Left renal cortex interstitium (tissue), 4 donors: ENCODE data around the gene OGG1. TPM values are rescaled to one million over a fixed set of nuclear protein-coding genes. Genes with fewer than 3 reads are reported as not detected.
A peak's percentile ranks its signal among the peaks of the same experiment; 100 is the strongest.

ENCODE experiments used
- DNase-seq, 4 donors: peaks; one replicate each; pipeline ENCODE4 v3.0.0-alpha.2; 2013; ENCODE audit warnings: low read depth in 4 of 4, low spot score in 2 of 4, missing footprints in 1 of 4
- polyA plus RNA-seq, 4 donors: library from polyadenylated mRNA; unstranded; fragments of 120-200 nt; gene quantifications; one replicate each; pipeline ENCODE4 v1.2.1, GENCODE V29; 2013; ENCODE audit not compliant: insufficient read length in 4 of 4

The OGG1 gene
- polyA plus RNA-seq, 4 donors = 47.5 to 82.6 (median 57.0) TPM

- DNase-seq = no peak
Observed at GRCh38 chr3:9727041-9727595, 22.6 kb upstream of the OGG1 start.

GRCh38 chr3:9727743-9728142, 22.0 kb upstream of the OGG1 start:
- no peak for DNase-seq

GRCh38 chr3:9729419-9729818, 20.3 kb upstream of the OGG1 start:
- no peak for DNase-seq

GRCh38 chr3:9730657-9731205, 19.0 kb upstream of the OGG1 start:
- DNase-seq = no peak

DNA sequence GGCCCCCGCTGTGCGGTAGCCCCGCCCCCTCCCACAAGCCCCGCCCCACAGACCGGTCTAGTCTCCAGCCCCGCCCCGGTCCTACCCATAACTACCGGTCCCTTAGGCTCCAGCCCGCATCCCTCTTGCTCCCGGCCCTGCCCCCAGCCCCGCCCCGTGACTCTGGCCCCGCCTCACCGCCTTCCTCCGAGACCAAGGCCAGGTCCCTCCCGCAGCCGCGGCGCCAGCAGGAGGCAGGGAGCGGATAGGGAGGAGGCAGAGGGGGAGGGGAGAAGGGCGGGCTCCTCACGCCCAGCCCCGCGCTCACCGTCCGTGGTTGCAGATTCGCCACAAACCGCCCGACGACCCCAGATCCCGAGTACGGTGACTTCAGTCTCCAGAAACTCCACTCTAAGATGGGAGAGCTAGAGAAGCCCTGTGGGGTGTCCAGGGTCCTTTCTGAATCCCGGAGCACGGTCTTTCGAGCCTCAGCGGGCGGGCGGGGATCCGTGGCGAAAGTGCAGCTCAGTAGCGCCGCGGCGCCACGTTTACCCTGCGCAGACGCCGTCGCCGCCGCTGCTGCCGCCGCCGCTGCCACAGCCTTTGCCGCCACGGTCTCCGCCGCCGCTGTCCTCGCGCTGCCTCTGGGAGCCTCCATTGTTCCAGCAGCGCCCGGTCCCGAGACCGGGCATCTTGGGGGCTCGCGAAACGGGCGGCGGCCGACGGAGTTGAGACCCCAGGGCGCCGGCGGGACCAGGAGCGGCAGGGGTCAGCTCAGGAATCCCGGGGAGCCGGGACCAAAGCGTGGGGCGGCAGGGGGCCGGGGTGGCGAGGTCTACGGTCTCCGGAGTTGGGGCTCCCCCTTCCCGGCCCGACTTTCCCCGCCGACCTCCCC, 18.3 kb upstream of the OGG1 start, which contains the start of gene BRPF1:
Gene BRPF1 (plus strand): TSS at position 530 of the 874 bp plus-strand sequence. CDS start 2,406 bp downstream, outside the sequence.
- DNase-seq = peak; percentile 97 to 99 (median 98)

- DNase-seq = no peak
Observed at GRCh38 chr3:9732080-9732739, 17.5 kb upstream of the OGG1 start.

DNA sequence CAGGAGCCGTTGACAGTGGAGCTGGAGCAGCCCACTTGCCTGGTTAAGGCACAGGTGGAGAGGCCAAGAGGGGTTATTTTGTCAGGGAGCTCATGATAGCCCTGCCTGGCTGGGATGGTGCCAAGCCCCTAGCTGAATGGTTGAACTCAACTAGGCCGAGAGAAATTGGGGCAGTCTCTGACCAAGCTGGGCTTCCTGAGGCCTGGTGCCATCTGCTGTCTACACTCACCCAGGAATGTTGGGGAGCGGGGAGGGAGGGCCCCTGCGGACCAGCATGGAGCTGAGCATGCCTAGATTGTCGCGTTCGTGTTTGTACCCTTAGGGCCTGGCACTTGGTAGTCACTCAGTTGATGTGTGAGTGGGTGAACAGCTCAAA, 17.0 kb upstream of the OGG1 start:
- DNase-seq = no peak

GRCh38 chr3:9736831-9737230, 12.9 kb upstream of the OGG1 start:
- no peak for DNase-seq

DNA sequence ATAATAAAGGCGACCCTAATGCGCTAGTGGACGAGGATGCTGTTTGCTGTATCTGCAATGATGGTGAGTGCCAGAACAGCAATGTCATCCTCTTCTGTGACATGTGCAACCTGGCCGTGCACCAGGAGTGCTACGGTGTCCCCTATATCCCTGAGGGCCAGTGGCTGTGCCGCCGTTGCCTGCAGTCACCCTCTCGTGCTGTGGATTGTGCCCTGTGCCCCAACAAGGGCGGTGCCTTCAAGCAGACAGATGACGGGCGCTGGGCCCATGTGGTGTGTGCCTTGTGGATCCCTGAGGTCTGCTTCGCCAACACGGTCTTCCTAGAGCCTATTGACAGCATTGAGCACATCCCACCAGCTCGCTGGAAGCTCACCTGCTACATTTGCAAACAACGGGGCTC, 10.6 kb upstream of the OGG1 start:
- DNase-seq = no peak

DNA sequence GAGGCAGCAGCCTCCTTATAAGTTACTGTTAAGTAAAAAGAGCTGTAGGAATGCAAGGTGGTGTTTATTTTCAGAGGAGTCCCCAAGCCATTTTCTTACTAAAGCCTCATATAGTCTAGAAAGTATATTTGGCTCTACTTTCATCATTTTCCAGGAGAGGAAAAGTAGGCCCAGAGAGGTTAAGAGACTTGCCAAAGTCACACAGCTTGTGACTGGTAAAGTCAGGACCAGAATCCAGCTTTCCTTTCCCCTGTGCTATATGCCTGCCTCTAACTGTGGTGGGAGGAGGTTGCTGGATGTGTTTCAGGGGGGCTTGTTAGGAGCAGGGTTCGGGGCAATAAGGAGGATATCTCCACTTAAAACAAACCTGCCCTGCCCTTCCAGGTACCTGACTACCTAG, 7.2 kb upstream of the OGG1 start:
- DNase-seq = no peak

DNA sequence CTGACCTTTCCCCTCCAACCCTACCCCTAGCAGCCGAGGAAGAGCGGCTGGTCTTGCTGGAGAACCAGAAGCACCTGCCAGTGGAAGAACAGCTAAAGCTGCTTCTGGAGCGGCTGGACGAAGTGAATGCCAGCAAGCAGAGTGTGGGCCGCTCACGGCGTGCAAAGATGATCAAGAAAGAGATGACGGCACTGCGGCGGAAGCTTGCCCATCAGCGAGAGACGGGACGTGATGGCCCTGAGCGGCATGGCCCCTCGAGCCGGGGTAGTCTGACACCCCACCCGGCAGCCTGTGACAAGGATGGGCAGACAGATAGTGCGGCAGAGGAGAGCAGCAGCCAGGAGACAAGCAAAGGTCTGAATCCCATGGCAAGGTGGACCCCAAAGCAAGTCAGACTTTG, 6.2 kb upstream of the OGG1 start:
- DNase-seq = no peak

DNA sequence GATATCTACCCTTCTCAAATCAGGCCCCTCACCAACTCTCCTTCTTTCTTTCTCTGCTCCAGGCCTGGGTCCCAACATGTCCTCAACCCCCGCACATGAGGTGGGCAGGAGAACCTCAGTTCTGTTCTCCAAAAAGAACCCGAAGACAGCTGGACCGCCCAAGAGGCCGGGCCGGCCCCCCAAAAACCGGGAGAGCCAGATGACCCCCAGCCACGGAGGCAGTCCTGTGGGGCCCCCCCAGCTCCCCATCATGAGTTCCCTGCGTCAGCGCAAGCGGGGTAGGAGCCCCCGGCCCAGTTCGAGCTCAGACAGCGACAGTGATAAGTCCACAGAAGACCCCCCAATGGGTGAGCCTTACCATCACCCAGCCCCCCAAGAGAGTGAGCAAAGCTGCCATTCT, 5.6 kb upstream of the OGG1 start:
- DNase-seq = no peak

DNA sequence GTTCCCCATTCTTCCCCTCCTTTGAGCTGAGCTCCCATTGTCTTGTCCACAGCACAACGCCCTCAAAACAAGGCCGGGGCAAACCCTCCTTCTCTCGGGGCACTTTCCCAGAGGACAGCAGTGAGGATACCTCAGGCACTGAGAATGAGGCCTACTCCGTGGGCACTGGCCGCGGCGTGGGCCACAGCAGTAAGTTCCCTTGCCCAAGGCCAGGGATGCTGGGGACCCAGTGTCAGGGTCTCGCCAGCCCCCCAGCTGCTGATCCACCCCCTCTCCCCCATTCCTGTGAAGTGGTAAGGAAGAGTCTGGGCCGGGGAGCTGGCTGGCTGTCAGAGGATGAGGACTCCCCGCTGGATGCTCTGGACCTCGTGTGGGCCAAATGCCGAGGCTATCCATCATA, 4.2 kb upstream of the OGG1 start:
- no peak for DNase-seq

GRCh38 chr3:9746330-9746729, 3.4 kb upstream of the OGG1 start:
- no peak for DNase-seq

GRCh38 chr3:9747267-9747666, 2.5 kb upstream of the OGG1 start:
- no peak for DNase-seq

DNA sequence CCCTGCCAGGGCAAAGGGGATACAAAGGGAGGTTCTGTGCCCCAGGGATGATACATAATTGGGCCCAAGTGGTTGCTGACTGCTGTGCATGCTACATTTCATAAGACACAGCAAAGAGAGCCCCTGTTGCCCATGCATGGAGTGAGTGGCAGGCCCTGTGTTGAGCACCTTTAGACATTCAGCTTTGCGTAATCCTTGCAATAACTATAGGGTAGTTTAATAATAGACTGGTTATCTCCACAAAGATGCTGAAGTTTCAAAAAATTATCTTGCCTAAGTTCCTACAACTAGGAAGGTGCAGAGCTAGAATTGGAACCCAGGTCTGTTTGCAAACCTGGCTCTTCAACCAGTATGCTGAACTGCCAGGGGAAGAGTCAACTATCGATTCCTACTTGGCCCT, 1.7 kb upstream of the OGG1 start:
- no peak for DNase-seq

- DNase-seq = no peak
Observed at GRCh38 chr3:9749296-9749644, 482 bp upstream of the OGG1 start.

GRCh38 chr3:9750556-9751411, 1.0 kb downstream of the OGG1 start:
- no peak for DNase-seq

GRCh38 chr3:9754678-9755077, 4.9 kb downstream of the OGG1 start:
- no peak for DNase-seq

- DNase-seq = no peak
Observed at GRCh38 chr3:9757427-9757826, 7.7 kb downstream of the OGG1 start.
